ENCODE results near the gene LHX6.

LHX6 gene

GRCh38 chr9:122236681-122237080 lies 7.9 kb upstream of the LHX6 start:
- H3K4me3 ChIP-seq (replicated peaks; ENCODE audit: low read depth, low read length): no peak overlapping the region
- DNase-seq (ENCODE audit: extremely low read depth, low read depth): no peak
- TF ChIP-seq CTCF (IDR thresholded peaks at IDR 0.05; ENCODE audit: low read depth, low read length, missing control alignments): no peak

GRCh38 chr9:122234022-122234748 lies 5.4 kb upstream of the LHX6 start:
- no peak for TF ChIP-seq CTCF (IDR thresholded peaks at IDR 0.05; ENCODE audit: low read depth, low read length, missing control alignments)
- H3K4me3 ChIP-seq (replicated peaks; ENCODE audit: low read depth, low read length): no peak overlapping the region
- DNase-seq (ENCODE audit: extremely low read depth, low read depth): no peak

GRCh38 chr9:122232796-122233306 lies 4.1 kb upstream of the LHX6 start:
- DNase-seq (ENCODE audit: extremely low read depth, low read depth): no peak

GRCh38 chr9:122229485-122229837 lies 704 bp upstream of the LHX6 start:
- no peak overlapping the region for H3K4me3 ChIP-seq (replicated peaks; ENCODE audit: low read depth, low read length)
- no peak for DNase-seq (ENCODE audit: extremely low read depth, low read depth)
- no peak for TF ChIP-seq CTCF (IDR thresholded peaks at IDR 0.05; ENCODE audit: low read depth, low read length, missing control alignments)

More at GRCh38 chr9:122232796-122233306, 4.1 kb upstream of the LHX6 start:
- TF ChIP-seq CTCF (IDR thresholded peaks at IDR 0.05; ENCODE audit: low read depth, low read length, missing control alignments): no peak
- H3K4me3 ChIP-seq (replicated peaks; ENCODE audit: low read depth, low read length): no peak overlapping the region

- TF ChIP-seq CTCF (IDR thresholded peaks at IDR 0.05; ENCODE audit: low read depth, low read length, missing control alignments): no peak
- no peak for DNase-seq (ENCODE audit: extremely low read depth, low read depth)
- no peak overlapping the region for H3K4me3 ChIP-seq (replicated peaks; ENCODE audit: low read depth, low read length)
These were observed 578 bp downstream of the LHX6 start for GRCh38 chr9:122228191-122228567.

GRCh38 chr9:122227575-122227900 lies 1.2 kb downstream of the LHX6 start:
- no peak for TF ChIP-seq CTCF (IDR thresholded peaks at IDR 0.05; ENCODE audit: low read depth, low read length, missing control alignments)
- no peak for DNase-seq (ENCODE audit: extremely low read depth, low read depth)
- no peak overlapping the region for H3K4me3 ChIP-seq (replicated peaks; ENCODE audit: low read depth, low read length)
